MCF 10A (cell line): ENCODE measurements around the gene RTL10. TPM values are rescaled to one million over a fixed set of nuclear protein-coding genes. Genes with fewer than 3 reads are reported as not detected.

Source experiments
- BruUV-seq: library from RNA; stranded (reverse); fragments of 400-500 nt; replicated peaks from 2 replicates; lab custom pipeline; 2021; lab: Mats Ljungman, UMichigan
- CTCF ChIA-PET: fragments of 300-600 bp; sonication (Branson Sonifier 250); formaldehyde crosslinking; extraction: SDS; loops from one replicate; lab custom pipeline; 2021; ENCODE audit warnings: antibody characterized with exemption, inconsistent platforms; lab: Yijun Ruan, JAX
- POLR2A ChIA-PET: fragments of 300-600, 350-650 bp; sonication (Branson Sonifier 250); formaldehyde crosslinking; extraction: SDS; loops from one replicate; lab custom pipeline; 2020; ENCODE audit warnings: antibody characterized with exemption, inconsistent platforms; lab: Yijun Ruan, JAX
- DNase-seq: peaks from one replicate; pipeline ENCODE4 v3.0.0-alpha.2; 2018; ENCODE audit not compliant: unreplicated experiment
- H3K27ac Mint-ChIP-seq: one replicate; pipeline ENCODE4 v1.8.0; 2022; ENCODE audit warnings: mild to moderate bottlenecking, low read depth, mixed read lengths; ENCODE audit not compliant: unreplicated experiment
- H3K27me3 Mint-ChIP-seq: one replicate; pipeline ENCODE4 v1.8.0; 2022; ENCODE audit warnings: mixed read lengths; ENCODE audit not compliant: insufficient read depth, unreplicated experiment
- H3K36me3 Mint-ChIP-seq: one replicate; pipeline ENCODE4 v1.8.0; 2022; ENCODE audit warnings: mild to moderate bottlenecking, moderate library complexity, mixed read lengths; ENCODE audit not compliant: insufficient read depth, unreplicated experiment
- H3K4me1 Mint-ChIP-seq: one replicate; pipeline ENCODE4 v1.8.0; 2022; ENCODE audit warnings: mixed read lengths; ENCODE audit not compliant: insufficient read depth, unreplicated experiment
- H3K4me3 Mint-ChIP-seq: one replicate; pipeline ENCODE4 v1.8.0; 2022; ENCODE audit warnings: mild to moderate bottlenecking, moderate library complexity, mixed read lengths; ENCODE audit not compliant: unreplicated experiment
- H3K9me3 Mint-ChIP-seq: one replicate; pipeline ENCODE4 v1.8.0; 2022; ENCODE audit warnings: mixed read lengths; ENCODE audit not compliant: unreplicated experiment
- CTCF ChIP-seq: fragments of 200-600 bp; IDR thresholded peaks from one replicate; pipeline ENCODE4 v1.8.0; 2022; ENCODE audit warnings: antibody characterized with exemption, mild to moderate bottlenecking; ENCODE audit not compliant: unreplicated experiment
- intact Hi-C: fragments of 100-400 bp; cut with micrococcal nuclease; formaldehyde crosslinking; loops from 2 replicates; pipeline ENCODE4 v1.14.1; 2022
- total RNA-seq: library from RNA; stranded (reverse); gene quantifications from 2 replicates; pipeline ENCODE4 v1.2.3, GENCODE V29; 2022

The RTL10 gene
- total RNA-seq, 1 experiment from 2014 or later, result 20.6 TPM

GRCh38 chr22:19866665-19867009, 12.0 kb upstream of the RTL10 start:
- ChIA-PET POLR2A (interaction anchor here (0.6 to 4.7 kb wide), 3 partner anchors 12 to 1032 kb away, joined by 3 to 32 read pairs (median 3); partner anchors contain the start of genes GNB1L and RTL10), CTCF (interaction anchor here (0.7 to 1.3 kb wide), 4 partner anchors 18 to 121 kb away, joined by 3 to 5 read pairs (median 4); no protein-coding TSS in a partner anchor)
- no peak for DNase-seq
- Mint-ChIP-seq H3K27ac (no peak overlapping the region), H3K27me3 (no peaks in the 10 kb centered on the region), H3K36me3 (no peaks in the 10 kb centered on the region), H3K9me3 (no peaks in the 10 kb centered on the region), H3K4me3 (no peak overlapping the region), H3K4me1 (peaks cover 12% of the 10 kb centered on the region)
- TF ChIP-seq CTCF, result no peak
- intact Hi-C loops, result no loop called here
- BruUV-seq, result no TSS peak

GRCh38 chr22:19865141-19865829, 10.6 kb upstream of the RTL10 start:
- H3K4me3 Mint-ChIP-seq, result no peak overlapping the region
- POLR2A ChIA-PET, result interaction anchor here (1.0 to 4.7 kb wide), 2 partner anchors 9 to 10 kb away, joined by 4 to 32 read pairs; partner anchors contain the start of genes GNB1L and RTL10

GRCh38 chr22:19864538-19865106, 9.9 kb upstream of the RTL10 start:
- ChIA-PET POLR2A (interaction anchor here (0.6 to 4.7 kb wide), 2 partner anchors 10 to 82 kb away, joined by 3 to 32 read pairs; partner anchors contain the start of genes GNB1L and RTL10), CTCF (interaction anchor here (1.1 kb wide), 2 partner anchors 29 to 46 kb away, joined by 3 to 5 read pairs; no protein-coding TSS in a partner anchor)
- no peak for DNase-seq
- BruUV-seq, result no TSS peak
- no peak overlapping the region for H3K4me3 Mint-ChIP-seq
- intact Hi-C loops, result no loop called here
- H3K4me1 Mint-ChIP-seq, result peaks cover 12% of the 10 kb centered on the region
- no peaks in the 10 kb centered on the region for H3K27me3 Mint-ChIP-seq
- no peak for TF ChIP-seq CTCF
- no peaks in the 10 kb centered on the region for H3K36me3 Mint-ChIP-seq
- no peaks in the 10 kb centered on the region for H3K9me3 Mint-ChIP-seq
- H3K27ac Mint-ChIP-seq, result no peak overlapping the region

More at GRCh38 chr22:19865141-19865829, 10.6 kb upstream of the RTL10 start:
- no peak for DNase-seq
- Mint-ChIP-seq H3K27me3 (no peaks in the 10 kb centered on the region), H3K4me1 (peaks cover 12% of the 10 kb centered on the region), H3K27ac (no peak overlapping the region), H3K9me3 (no peaks in the 10 kb centered on the region), H3K36me3 (no peaks in the 10 kb centered on the region)
- BruUV-seq, result no TSS peak
- no peak for TF ChIP-seq CTCF
- CTCF ChIA-PET, result interaction anchor here (1.1 kb wide), 2 partner anchors 30 to 45 kb away, joined by 3 to 5 read pairs; no protein-coding TSS in a partner anchor
- intact Hi-C loops, result no loop called here

GRCh38 chr22:19863571-19863970, 8.9 kb upstream of the RTL10 start:
- CTCF ChIA-PET, result no interaction called here

More at GRCh38 chr22:19863571-19863970, 8.9 kb upstream of the RTL10 start:
- Mint-ChIP-seq H3K36me3 (no peaks in the 10 kb centered on the region), H3K27me3 (no peaks in the 10 kb centered on the region), H3K4me1 (peaks cover 9% of the 10 kb centered on the region), H3K9me3 (no peaks in the 10 kb centered on the region), H3K27ac (no peak overlapping the region), H3K4me3 (no peak overlapping the region)
- POLR2A ChIA-PET, result interaction anchor here (1.3 to 4.7 kb wide), 2 partner anchors 9 to 18 kb away, joined by 3 to 32 read pairs; partner anchors contain the start of genes GNB1L and RTL10
- DNase-seq, result no peak
- intact Hi-C loops, result no loop called here
- BruUV-seq, result no TSS peak
- TF ChIP-seq CTCF, result no peak
